Hepatocyte (in vitro differentiated cells): Measurements from ENCODE around the gene ARID1A. TPM values are rescaled to one million over a fixed set of nuclear protein-coding genes. Genes with fewer than 3 reads are reported as not detected.

Experiments
- DNase-seq: peaks from one replicate; pipeline ENCODE4 v3.0.0-alpha.2; 2016; ENCODE audit warnings: low spot score
- H2AFZ ChIP-seq: fragments of 200-600 bp; sonication (generic); 2 replicates; pipeline ENCODE4 v1.6.0; 2016; ENCODE audit warnings: antibody characterized with exemption, mild to moderate bottlenecking
- H3K27ac ChIP-seq: fragments of 200-600 bp; sonication (generic); 2 replicates; pipeline ENCODE4 v1.5.1; 2016; ENCODE audit warnings: mild to moderate bottlenecking
- H3K27me3 ChIP-seq: fragments of 200-600 bp; sonication (generic); 2 replicates; pipeline ENCODE4 v1.6.1; 2016
- H3K36me3 ChIP-seq: fragments of 200-600 bp; sonication (generic); replicated peaks from 2 replicates; pipeline ENCODE4 v1.5.1; 2016; ENCODE audit warnings: low read depth; ENCODE audit not compliant: insufficient read depth
- H3K4me1 ChIP-seq: fragments of 200-600 bp; sonication (generic); 2 replicates; pipeline ENCODE4 v1.5.1; 2016; ENCODE audit warnings: mild to moderate bottlenecking, moderate library complexity; ENCODE audit not compliant: insufficient read depth
- H3K4me2 ChIP-seq: fragments of 200-600 bp; sonication (generic); 2 replicates; pipeline ENCODE4 v1.6.0; 2016
- H3K4me3 ChIP-seq: fragments of 200-600 bp; sonication (generic); 2 replicates; pipeline ENCODE4 v1.5.1; 2016; ENCODE audit warnings: mild to moderate bottlenecking
- H3K79me2 ChIP-seq: fragments of 200-600 bp; sonication (generic); 2 replicates; pipeline ENCODE4 v1.6.0; 2017; ENCODE audit warnings: mild to moderate bottlenecking
- H3K9me2 ChIP-seq: fragments of 200-600 bp; sonication (generic); replicated peaks from 2 replicates; pipeline ENCODE4 v1.6.0; 2017; ENCODE audit warnings: mild to moderate bottlenecking; ENCODE audit not compliant: insufficient read depth
- H3K9me3 ChIP-seq: fragments of 200-600 bp; sonication (generic); 2 replicates; pipeline ENCODE4 v1.5.1; 2016; ENCODE audit warnings: low read depth, mild to moderate bottlenecking
- H4K20me1 ChIP-seq: fragments of 200-600 bp; sonication (generic); 2 replicates; pipeline ENCODE4 v1.6.0; 2016; ENCODE audit warnings: mild to moderate bottlenecking; ENCODE audit not compliant: insufficient read depth, poor library complexity, severe bottlenecking
- EZH2 ChIP-seq: fragments of 200-600 bp; sonication (generic); IDR thresholded peaks from 2 replicates; pipeline ENCODE4 v1.6.1; 2016; ENCODE audit warnings: antibody characterized with exemption, mild to moderate bottlenecking, borderline replicate concordance
- EZH2phosphoT487 ChIP-seq: fragments of 200-600 bp; sonication (generic); IDR thresholded peaks from one replicate; pipeline ENCODE4 v1.6.1; 2018; ENCODE audit warnings: antibody characterized with exemption, mild to moderate bottlenecking, low read depth, moderate library complexity; ENCODE audit not compliant: unreplicated experiment, severe bottlenecking
- WGBS: methylation state at CpG from one replicate; pipeline ENCODE4 v1.1.6; 2016; ENCODE audit warnings: low lambda C conversion rate; ENCODE audit errors: missing lambda C conversion rate; 5-methylcytosine and 5-hydroxymethylcytosine counted together
- polyA plus RNA-seq: library from polyadenylated mRNA; unstranded; fragments of >200 nt; fragmentation: Nextera tagmentation; extraction: Ambion mirVana; gene quantifications from 2 replicates; pipeline ENCODE4 v1.2.1, GENCODE V29; 2016
- total RNA-seq: library from RNA; depleted of rRNA; stranded (reverse); fragments of >200 nt; gene quantifications from 2 replicates; pipeline ENCODE4 v1.2.3, GENCODE V29; 2014
- TF ChIP-seq, protein P1 (sequence below): fragments of 200-600 bp; sonication (generic); IDR thresholded peaks from 2 replicates; pipeline ENCODE4 v1.5.1; 2016; ENCODE audit warnings: antibody characterized with exemption, mild to moderate bottlenecking; ENCODE audit not compliant: poor library complexity

ARID1A gene
- total and polyA plus RNA-seq, 2 experiments from 2014 or later, result 27.9 to 35.8 TPM

DNA sequence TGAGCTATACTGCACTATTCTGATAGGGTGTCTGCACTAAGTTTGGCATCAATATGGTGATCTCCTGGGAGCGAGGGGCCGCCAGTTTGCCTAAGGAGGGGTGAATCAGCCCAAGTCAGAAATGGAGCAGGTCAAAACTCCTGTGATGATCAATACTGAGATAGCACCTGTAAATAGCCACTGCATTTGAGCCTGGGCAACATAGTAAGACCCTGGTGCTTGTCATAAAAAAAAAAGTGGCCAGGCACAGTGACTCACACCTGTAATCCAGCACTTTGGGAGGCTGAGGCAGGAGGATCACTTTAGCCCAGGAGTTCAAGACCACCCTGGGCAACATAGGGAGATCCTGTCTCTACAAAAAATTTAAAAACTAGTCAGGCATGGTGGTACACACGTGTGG lies 119.1 kb downstream of the ARID1A start:
- no peaks in the 10 kb centered on the region for H3K9me2 ChIP-seq
- H4K20me1 ChIP-seq, result no peaks in the 10 kb centered on the region
- H3K4me3 ChIP-seq, result no peak overlapping the region
- H3K4me2 ChIP-seq, result no peak overlapping the region
- no peaks in the 10 kb centered on the region for H3K27me3 ChIP-seq
- H3K27ac ChIP-seq, result no peak overlapping the region
- DNase-seq, result no peak
- no peaks in the 10 kb centered on the region for H3K4me1 ChIP-seq
- no peak for TF ChIP-seq EZH2
- no peak for TF ChIP-seq EZH2phosphoT487
- TF ChIP-seq, protein P1, sequence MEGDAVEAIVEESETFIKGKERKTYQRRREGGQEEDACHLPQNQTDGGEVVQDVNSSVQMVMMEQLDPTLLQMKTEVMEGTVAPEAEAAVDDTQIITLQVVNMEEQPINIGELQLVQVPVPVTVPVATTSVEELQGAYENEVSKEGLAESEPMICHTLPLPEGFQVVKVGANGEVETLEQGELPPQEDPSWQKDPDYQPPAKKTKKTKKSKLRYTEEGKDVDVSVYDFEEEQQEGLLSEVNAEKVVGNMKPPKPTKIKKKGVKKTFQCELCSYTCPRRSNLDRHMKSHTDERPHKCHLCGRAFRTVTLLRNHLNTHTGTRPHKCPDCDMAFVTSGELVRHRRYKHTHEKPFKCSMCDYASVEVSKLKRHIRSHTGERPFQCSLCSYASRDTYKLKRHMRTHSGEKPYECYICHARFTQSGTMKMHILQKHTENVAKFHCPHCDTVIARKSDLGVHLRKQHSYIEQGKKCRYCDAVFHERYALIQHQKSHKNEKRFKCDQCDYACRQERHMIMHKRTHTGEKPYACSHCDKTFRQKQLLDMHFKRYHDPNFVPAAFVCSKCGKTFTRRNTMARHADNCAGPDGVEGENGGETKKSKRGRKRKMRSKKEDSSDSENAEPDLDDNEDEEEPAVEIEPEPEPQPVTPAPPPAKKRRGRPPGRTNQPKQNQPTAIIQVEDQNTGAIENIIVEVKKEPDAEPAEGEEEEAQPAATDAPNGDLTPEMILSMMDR, result no peak
- H3K9me3 ChIP-seq, result no peaks in the 10 kb centered on the region
- H3K79me2 ChIP-seq, result no peaks in the 10 kb centered on the region
- no peak overlapping the region for H2AFZ ChIP-seq
- 90% methylated on average over 3 of the region's 3 CpGs for WGBS
- no peaks in the 10 kb centered on the region for H3K36me3 ChIP-seq

DNA sequence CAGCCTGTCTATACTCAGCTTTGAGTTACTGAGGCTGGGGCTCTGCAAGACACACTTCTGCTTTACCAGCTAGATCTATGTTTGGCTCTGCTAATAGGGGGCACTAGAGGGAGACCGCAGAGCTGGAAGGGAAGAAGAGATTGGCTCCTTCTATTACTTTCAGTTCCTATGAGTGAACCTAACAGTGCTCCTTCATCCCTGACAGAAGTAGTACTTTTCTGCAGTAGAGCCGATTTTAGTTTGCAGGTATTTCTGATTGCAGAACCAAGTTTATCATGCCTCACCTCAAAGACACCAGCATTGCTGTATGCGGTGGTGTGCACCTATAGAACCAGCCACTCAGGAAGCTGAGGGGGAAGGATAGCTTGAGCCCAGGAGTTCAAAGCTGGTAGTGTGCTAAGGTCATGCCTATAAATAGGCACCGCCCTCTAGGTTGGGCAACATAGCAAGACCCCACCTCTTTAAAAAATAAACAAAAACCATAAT lies 125.0 kb downstream of the ARID1A start:
- H3K27me3 ChIP-seq, result no peaks in the 10 kb centered on the region
- no peaks in the 10 kb centered on the region for H3K9me2 ChIP-seq
- H3K9me3 ChIP-seq, result no peaks in the 10 kb centered on the region
- no peaks in the 10 kb centered on the region for H3K36me3 ChIP-seq
- WGBS, result 89% methylated on average over 4 of the region's 4 CpGs
- no peaks in the 10 kb centered on the region for H3K79me2 ChIP-seq
- H3K4me3 ChIP-seq, result no peak overlapping the region
- no peak overlapping the region for H3K27ac ChIP-seq
- TF ChIP-seq, protein P1, result no peak
- no peak for TF ChIP-seq EZH2phosphoT487
- TF ChIP-seq EZH2, result no peak
- peaks cover 6% of the 10 kb centered on the region for H3K4me1 ChIP-seq
- H3K4me2 ChIP-seq, result no peak overlapping the region
- no peak for DNase-seq
- H2AFZ ChIP-seq, result no peak overlapping the region
- H4K20me1 ChIP-seq, result no peaks in the 10 kb centered on the region

GRCh38 chr1:26822737-26823395 lies 127.1 kb downstream of the ARID1A start:
- Histone ChIP-seq H3K9me3 (no peaks in the 10 kb centered on the region), H4K20me1 (no peaks in the 10 kb centered on the region), H3K27me3 (no peaks in the 10 kb centered on the region), H2AFZ (no peak overlapping the region), H3K79me2 (peaks cover 10% of the 10 kb centered on the region), H3K27ac (no peak overlapping the region), H3K4me3 (no peak overlapping the region), H3K36me3 (no peaks in the 10 kb centered on the region), H3K9me2 (no peaks in the 10 kb centered on the region), H3K4me1 (peaks cover 15% of the 10 kb centered on the region), H3K4me2 (no peak overlapping the region)
- TF ChIP-seq EZH2 (no peak), EZH2phosphoT487 (no peak)
- TF ChIP-seq, protein P1, result no peak
- 91% methylated on average over 4 of the region's 4 CpGs for WGBS
- DNase-seq, result no peak
